GM23338 (cell line): ENCODE data around the gene FOXJ3.

Source experiments
- CREB1 ChIP-seq: fragments of 250-450 bp; sonication (Bioruptor Pico); IDR thresholded peaks from 2 replicates; pipeline ENCODE4 v1.5.0; 2020; ENCODE audit warnings: low read depth, mild to moderate bottlenecking, moderate library complexity
- CTCF ChIP-seq, 2 experiments: fragments of 200-600 bp in 1 of 2; sonication (generic) in 1 of 2; conservative IDR thresholded peaks; 2 replicates each; pipeline versions ENCODE4 v1.5.1 to v1.6.1; 2016 to 2017; ENCODE audit warnings: antibody characterized with exemption in 2 of 2, low read depth in 2 of 2, mild to moderate bottlenecking in 2 of 2, moderate library complexity in 1 of 2
- ETS1 ChIP-seq: IDR thresholded peaks from 2 replicates; pipeline ENCODE4 v1.6.1; 2016; ENCODE audit warnings: antibody characterized with exemption
- EZH2 ChIP-seq: fragments of 200-600 bp; sonication (generic); IDR thresholded peaks from one replicate; pipeline ENCODE4 v1.8.0; 2017; ENCODE audit warnings: antibody characterized with exemption, mild to moderate bottlenecking, low read depth; ENCODE audit not compliant: unreplicated experiment
- EZH2phosphoT487 ChIP-seq: fragments of 200-600 bp; sonication (generic); IDR thresholded peaks from one replicate; pipeline ENCODE4 v1.8.1; 2018; ENCODE audit warnings: antibody characterized with exemption; ENCODE audit not compliant: unreplicated experiment
- JUNB ChIP-seq: IDR thresholded peaks from one replicate; pipeline ENCODE4 v1.6.1; 2016; ENCODE audit warnings: antibody characterized with exemption; ENCODE audit not compliant: unreplicated experiment
- POLR2AphosphoS5 ChIP-seq: IDR thresholded peaks from 2 replicates; pipeline ENCODE4 v1.6.1; 2016; ENCODE audit warnings: antibody characterized with exemption, low read depth
- REST ChIP-seq: IDR thresholded peaks from one replicate; pipeline ENCODE4 v1.6.1; 2018; ENCODE audit warnings: antibody characterized with exemption; ENCODE audit not compliant: unreplicated experiment
- STAT1 ChIP-seq: IDR thresholded peaks from one replicate; pipeline ENCODE4 v1.6.1; 2016; ENCODE audit warnings: antibody characterized with exemption; ENCODE audit not compliant: unreplicated experiment
- ZNF114 ChIP-seq: fragments of 250-450 bp; sonication (Bioruptor Pico); IDR thresholded peaks from 2 replicates; pipeline ENCODE4 v1.5.0; 2020; ENCODE audit warnings: mild to moderate bottlenecking, moderate library complexity
- ZNF331 ChIP-seq: fragments of 250-450 bp; sonication (Bioruptor Pico); IDR thresholded peaks from 2 replicates; pipeline ENCODE4 v1.5.0; 2020; ENCODE audit warnings: low read depth, mild to moderate bottlenecking, moderate library complexity
- ZNF462 ChIP-seq: fragments of 250-450 bp; sonication (Bioruptor Pico); IDR thresholded peaks from 2 replicates; pipeline ENCODE4 v1.5.0; 2020; ENCODE audit warnings: mild to moderate bottlenecking, moderate library complexity

- no peak for TF ChIP-seq EZH2
- TF ChIP-seq EZH2phosphoT487 = no peak
- no peak for TF ChIP-seq CTCF (conservative IDR thresholded peaks at IDR 0.05; ENCODE audit: low read depth in 2 of 2)
- TF ChIP-seq REST = no peak
- no peak for TF ChIP-seq POLR2AphosphoS5
- no peak for TF ChIP-seq STAT1
- TF ChIP-seq ZNF331 (CRISPR knock-in tag) = no peak
- no peak for TF ChIP-seq ZNF462 (CRISPR knock-in tag)
- no peak for TF ChIP-seq JUNB
- no peak for TF ChIP-seq CREB1 (CRISPR knock-in tag)
- no peak for TF ChIP-seq ZNF114 (CRISPR knock-in tag)
- TF ChIP-seq ETS1 = no peak
Observed at GRCh38 chr1:42130061-42130660, 204.9 kb downstream of the FOXJ3 start.
